ENCODE results near the gene MYL12B.

MYL12B gene

DNA sequence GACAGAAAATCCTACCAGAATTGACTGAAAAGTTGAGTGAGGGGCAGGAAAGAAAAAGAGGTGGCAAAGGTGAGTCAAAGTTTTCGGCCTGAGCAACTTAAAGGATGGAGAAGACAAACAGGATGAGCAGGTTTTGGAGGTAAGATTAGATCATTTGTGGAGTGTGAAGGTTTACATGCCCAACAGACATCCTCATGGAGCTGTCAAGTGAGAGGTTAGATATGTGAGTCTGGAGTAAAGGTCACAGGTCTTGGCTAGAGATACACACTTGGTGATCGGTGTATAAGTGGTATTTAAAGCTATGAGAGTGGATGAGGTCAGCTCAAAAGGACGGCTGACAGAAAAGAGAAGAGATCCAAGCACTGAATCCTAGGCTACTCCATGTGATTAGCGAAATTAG lies 25.5 kb upstream of the MYL12B start:
- no peak for DNase-seq

DNA sequence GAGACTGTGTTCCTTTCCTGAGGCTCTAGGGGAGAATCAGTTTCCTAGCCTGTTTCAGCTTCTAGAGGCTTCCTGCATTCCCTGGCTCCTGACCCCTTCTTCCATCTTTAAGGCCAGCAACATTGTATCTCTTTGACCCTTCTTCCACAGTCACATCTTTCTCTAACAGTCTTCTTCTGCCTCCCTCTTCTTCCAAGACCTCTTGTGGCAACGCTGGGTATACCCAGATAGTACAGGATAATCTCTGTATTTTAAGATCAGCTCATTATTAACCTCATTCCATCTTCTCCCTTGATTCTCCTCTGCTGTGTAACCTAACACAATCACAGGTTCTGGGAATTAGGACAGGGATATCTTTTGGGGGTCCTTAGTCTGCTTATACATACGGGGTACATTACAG lies 23.2 kb upstream of the MYL12B start:
- DNase-seq, result no peak

- no peak for DNase-seq
These were observed 16.8 kb upstream of the MYL12B start for GRCh38 chr18:3245185-3245564.

DNA sequence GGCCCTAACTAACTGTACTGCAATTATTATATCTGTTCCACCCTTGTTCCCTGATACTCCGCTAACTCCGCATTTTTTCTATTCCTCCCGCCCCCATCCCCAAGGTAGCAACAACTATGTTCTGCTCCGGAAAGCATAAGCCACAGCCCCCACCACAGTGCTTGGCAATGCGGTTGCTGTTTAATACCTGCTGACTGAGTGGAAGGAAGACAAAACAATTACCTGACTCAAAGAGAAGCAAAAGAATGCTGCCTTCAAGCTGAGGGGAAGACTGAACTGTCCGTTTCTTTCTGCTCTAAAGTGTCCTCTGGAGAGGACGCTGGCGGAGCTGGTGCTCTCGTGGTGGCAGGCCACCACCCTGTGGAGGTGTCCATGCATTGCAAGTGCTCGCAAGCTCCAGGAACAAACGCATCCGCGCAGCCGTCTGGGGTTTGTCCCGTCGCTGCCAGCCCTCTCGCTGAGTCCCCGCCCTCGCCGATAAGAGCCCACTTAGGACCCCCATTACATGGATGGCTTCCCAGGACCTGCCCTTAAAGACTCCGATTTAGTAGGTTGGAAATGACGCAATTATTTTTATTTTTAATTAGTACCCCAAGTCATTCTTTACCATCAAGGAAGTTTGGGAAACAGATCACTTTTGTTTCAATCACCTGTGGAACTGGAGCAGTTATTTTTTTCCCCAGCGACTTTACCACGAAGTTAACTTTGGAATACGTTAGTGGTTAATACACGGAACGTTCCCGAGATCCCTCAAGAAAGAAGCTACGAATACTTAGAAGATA lies 15.9 kb upstream of the MYL12B start:
- DNase-seq, result peak; percentile 80

DNA sequence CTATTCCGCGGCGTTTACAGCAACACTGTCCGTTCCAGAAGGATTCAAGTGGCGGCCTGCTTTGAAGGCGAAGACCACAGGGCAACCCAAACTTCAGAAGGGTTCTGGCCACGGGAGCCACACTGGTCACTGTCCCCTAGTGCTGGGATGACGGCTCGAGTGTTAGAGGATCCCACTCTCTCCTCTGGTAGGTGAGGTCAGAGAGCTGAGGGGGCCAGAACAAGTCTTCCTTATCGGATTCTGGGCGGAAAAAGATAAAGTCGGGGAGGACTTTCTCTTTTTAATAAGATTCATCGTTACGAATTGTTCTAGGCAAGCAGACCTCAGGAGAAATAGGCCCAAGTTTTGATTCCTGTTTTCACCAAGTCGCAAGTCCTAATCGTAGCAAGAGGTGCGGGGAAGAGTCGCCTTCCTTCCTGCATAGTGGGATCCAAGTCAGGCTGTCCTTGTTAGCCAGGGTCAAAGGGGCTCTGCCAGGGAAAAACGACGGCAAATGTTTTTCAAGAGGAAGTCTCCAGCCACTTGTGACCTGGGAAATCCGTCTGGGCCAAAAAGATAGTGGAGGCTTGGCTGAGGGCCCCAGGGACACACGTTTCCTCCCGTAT lies 15.2 kb upstream of the MYL12B start:
- no peak for DNase-seq

- DNase-seq, result peak; percentile 91
These were observed 14.5 kb upstream of the MYL12B start, which contains the start of gene MYL12A for GRCh38 chr18:3247240-3248061. TSS of gene MYL12A (plus strand) at chr18:3247801. CDS start at chr18:3253248, 5,447 bp downstream.

GRCh38 chr18:3248062-3248657 lies 13.8 kb upstream of the MYL12B start:
- DNase-seq, result peak; percentile 27

GRCh38 chr18:3248658-3249359 lies 13.1 kb upstream of the MYL12B start:
- no peak for DNase-seq

GRCh38 chr18:3250237-3251107 lies 11.5 kb upstream of the MYL12B start:
- DNase-seq, result no peak

DNA sequence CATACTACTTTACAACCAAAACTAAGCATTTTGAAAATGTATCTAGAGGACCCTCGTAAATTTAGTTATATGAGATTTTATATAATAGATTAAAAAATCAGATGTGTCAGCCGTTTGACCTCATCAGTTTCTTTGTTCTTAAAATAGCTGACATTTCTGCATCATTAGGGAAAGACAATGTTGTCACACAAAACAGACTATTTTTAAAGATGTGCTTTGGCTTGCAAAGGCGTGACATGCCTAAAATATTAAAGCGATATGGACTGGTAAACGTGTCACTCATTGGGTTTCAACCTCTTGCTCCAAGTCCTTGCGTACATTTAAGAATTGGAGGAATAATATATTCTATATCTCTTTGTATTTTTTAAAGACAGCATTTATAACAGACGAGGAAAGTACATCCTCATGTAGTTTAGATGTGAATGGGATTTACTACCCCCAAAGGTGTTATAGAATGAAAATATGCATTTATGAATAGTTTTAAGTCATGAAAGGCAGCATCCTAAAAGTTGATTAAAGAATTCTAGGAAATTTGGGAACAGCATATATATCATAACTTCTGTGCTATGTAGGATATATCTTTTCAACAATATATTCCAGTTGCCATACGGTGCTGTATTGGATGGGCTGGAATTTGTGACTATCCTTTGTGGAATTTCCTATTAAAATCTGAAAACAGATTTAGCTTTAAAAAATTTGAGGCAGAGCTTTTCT lies 10.5 kb upstream of the MYL12B start:
- no peak for DNase-seq

DNA sequence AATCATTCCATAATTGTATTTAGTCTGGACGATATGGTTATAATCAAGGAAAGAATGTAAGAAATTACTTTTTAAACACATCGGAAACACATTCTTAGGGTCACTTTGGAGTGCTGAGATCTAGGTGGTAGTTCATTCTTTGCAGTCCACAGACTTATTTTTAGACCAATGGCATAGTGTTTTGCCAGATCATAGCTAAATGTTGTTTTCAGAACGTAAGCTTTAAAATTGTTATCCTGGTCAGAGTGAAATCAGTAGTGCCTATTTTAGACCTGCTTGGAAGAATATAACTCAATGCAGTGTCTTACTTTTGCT lies 10.0 kb upstream of the MYL12B start:
- no peak for DNase-seq

- DNase-seq, result no peak
These were observed 9.1 kb upstream of the MYL12B start for GRCh38 chr18:3252843-3253242.

- no peak for DNase-seq
These were observed 7.2 kb upstream of the MYL12B start for GRCh38 chr18:3254725-3255124.

- DNase-seq, result no peak
These were observed 6.2 kb upstream of the MYL12B start for GRCh38 chr18:3255611-3256165.

DNA sequence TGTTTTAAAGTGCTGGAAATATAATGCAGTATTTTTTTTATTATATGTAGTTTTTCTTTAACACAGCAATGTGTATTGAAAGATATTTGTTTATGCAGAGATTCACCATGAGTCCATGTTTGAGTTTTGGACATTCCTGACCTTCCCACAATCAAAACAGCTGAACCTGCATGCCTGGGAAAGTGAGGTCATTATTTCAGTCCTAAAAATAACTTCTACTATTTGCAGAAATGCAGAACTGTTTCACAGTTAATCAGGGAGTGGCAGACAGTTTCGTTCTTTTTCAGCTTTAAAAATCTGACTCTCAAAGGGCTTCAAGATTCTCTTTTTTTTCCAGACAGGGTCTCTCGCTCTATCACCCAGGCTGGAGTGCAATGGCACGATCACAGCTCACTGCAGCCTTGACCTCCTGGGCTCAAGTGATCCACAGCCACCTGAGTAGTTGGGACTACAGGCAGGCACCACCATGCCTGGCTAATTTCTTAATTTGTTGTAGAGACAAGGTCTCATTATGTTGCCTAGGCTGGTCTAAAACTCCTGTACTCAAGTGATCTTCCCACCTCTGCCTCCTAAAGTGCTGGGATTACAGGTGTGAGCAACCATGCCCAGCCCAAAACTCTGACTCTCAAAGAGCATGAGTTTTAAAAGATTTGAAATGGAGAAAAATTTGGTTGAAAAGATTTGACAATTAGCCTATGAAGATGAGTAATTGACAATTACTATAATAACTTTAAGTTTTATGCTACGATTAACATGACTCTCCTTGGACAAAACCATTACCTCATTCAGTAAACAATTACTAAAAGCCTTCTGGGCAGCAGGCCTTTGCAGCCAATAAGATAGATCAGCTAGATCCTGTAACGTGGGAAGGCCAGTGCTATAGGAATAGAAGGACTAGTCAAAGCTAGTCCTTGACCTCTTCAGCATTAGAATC lies 5.0 kb upstream of the MYL12B start:
- no peak for DNase-seq

- DNase-seq, result no peak
These were observed 4.3 kb upstream of the MYL12B start for GRCh38 chr18:3257627-3258120.

DNA sequence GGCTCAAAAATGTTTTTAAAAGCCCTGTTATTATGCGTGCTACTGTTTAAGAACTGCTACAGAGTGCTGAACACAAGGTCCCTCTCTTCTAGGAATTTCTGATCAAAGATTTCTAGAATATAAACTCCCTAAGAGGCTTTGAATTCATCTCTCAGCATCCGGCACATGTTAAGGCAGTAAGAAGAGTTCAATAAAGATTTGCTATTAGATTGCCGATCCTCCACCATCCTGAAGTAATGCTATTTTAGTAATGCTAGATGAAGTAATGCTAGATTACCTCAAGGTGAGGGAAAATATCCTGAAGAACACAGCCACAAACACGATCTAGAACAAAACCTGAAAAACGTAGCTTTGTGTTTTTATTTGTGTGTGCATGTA lies 949 bp upstream of the MYL12B start:
- no peak for DNase-seq

GRCh38 chr18:3262234-3263131 lies 550 bp downstream of the MYL12B start:
- no peak for DNase-seq

Data from NCI-H2171 (cell line).